GM18870 (cell line): ENCODE measurements around the gene FNIP1.
"Not testable (repeated sequence)": the region's sequence is repeated elsewhere in the genome, so short reads cannot be mapped to it uniquely, and the experiment has no call there.

Source experiments
- ATAC-seq: cut with Tn5 transposase; IDR thresholded peaks from one replicate; pipeline ENCODE4 v1.9.1; 2021; ENCODE audit warnings: moderate library complexity; ENCODE audit not compliant: unreplicated experiment

The FNIP1 gene

DNA sequence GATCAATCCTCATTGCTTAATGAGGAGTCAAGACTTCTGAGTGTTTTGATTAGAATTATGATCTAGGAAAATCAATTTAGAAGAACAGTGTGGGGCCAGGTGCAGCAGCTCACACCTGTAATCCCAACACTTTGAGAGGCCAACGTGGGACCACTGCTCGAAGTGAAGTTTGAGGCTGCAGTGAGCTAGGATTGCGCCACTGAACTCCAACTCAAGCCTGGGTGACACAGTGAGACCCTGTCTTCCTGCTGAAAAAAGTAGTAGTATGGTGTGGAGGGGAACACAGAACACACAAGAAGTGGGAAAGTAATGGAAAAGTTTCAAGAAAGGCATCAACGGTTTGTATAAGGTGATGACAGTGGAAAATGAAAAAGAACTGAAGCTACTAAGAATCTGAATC, 9.1 kb downstream of the FNIP1 start:
- ATAC-seq, result no peak

DNA sequence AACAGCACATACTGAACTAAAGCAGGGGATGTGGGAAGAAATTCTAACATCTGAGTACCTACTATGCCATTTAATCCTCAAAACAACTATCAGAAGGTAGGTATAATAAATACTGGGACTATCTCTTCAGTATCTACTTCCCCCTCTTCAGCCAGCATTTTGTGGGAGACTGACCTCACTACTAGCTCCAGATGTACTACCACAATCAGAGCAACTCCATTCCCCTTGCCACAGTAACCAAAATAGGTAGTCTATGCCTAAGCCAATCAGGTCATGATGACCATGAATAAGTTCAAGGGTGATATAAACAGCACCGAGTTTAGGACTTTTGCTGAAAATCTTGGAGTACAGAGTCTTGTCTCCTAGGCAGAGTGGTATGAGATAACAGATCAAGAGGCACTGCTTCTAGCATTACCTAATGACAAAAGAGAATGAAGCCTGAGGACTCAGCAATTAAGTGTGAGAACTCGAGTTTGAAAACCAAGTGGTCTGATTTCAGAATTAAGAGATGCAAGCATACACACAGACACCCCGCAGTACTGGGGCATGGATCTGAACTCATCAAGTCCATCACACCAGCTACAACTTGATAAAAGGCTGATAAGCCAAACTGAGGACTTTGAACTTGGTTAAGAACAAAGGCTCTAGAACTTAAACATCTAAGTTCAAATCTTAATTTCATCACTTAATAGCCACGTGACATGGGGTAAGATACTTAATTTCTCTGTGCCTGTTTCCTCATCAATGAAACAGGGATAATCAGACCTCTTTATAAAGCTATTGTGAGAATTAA, 9.7 kb downstream of the FNIP1 start:
- no peak for ATAC-seq

DNA sequence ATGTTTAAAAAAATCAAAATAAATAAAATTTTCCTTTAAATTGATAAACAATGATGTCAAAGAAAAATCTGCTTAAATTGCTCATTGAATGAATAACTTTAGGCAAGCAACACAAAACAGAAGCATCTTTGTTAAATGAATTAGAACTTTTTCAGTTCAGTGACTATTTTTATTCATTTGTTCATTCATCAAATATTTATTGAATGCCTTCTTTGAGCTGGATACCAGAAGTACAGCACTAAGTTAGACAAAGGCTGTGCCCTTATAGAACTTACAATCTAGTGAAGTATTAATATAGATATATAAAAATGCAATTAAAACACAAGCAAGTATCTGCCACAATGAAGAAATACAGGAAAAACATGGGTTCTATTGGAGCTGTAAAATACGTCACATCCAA, 10.8 kb downstream of the FNIP1 start:
- no peak for ATAC-seq

DNA sequence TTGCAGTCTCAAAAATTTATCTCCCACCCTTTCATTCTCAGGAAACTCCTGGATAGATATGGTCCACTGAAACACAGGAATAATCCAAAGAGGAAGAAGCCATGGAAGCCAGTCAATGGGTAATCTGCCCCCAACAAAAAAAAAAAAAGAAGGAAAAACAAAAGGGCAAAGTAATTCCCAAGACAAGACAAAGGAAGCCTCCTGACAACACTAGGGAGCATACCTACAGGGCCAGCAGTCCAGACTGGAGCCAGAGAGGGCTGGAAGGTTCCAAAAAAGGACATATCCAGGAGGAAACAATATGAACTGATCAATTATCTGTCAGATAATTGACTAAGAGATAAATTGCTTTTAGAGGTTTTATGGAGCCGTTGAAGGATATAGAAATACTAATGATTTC, 12.9 kb downstream of the FNIP1 start:
- no peak for ATAC-seq

DNA sequence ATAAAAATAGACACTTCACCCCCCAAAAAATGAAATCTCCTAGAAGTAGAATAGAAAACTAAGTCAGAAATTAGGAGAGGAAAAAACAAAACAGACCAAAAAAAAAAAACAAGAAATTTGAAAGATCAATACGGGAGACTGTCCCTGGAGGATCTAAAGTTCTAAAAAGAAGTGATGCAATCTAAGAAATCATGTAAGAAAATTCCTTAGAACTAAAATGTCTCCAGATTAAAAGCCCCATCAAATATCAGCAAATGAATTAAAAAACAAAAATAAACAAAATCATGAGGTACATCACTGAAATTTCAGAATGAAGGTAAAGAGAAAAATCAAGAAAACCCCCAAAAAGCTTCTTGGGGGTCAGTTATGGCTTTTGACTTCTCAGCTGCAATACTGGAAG, 13.5 kb downstream of the FNIP1 start:
- ATAC-seq, result no peak

DNA sequence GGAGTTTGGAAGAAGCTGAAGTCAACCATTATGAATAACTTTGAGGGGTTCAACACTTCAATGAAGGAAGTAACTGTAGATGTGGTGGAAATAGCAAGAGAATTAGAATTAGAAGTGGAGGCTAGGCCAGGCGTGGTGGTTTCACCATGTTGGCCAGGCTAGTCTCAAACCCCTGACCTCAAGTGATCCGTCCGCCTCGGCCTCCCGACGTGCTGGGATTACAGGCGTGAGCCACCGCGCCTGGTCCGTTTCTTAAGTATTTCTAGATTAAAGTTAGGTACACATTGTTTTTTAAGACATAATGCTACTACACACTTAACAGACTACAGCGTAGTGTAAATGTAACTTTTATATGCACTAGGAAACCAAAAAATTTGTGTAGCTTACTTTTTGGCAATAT, 14.1 kb downstream of the FNIP1 start:
- no peak for ATAC-seq

DNA sequence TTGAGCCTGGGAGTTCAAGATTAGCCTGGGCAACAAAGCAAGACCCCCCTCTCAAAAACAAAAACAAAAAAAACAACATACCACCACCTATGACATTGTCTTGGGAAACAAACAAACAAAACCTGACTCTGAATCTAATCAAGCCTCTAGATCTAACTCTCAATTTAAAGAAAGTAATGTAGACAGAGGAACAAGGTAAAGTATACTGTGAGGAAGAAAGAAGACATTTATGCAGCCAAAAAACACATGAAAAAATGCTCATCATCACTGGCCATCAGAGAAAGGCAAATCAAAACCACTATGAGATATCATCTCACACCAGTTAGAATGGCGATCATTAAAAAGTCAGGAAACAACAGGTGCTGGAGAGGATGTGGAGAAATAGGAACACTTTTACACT, 18.7 kb downstream of the FNIP1 start:
- not testable (repeated sequence) for ATAC-seq

DNA sequence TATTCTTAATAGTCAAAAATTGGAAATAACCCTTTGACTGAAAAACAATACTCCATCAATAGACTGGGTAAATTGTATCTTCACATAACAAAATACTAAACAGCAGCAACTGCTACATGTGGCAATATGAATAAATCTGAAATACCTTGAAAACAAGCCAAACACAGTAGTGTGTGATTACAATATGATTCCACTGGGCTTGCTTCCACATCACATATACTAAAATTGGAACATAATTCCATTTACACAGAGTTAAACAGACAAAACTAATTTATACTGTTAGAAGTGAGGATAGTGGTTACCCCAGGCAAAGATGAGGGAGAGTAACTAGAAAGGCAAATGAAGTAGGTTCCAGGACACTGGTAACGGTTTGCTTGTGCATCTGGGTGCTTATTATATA, 20.4 kb downstream of the FNIP1 start:
- ATAC-seq, result no peak

DNA sequence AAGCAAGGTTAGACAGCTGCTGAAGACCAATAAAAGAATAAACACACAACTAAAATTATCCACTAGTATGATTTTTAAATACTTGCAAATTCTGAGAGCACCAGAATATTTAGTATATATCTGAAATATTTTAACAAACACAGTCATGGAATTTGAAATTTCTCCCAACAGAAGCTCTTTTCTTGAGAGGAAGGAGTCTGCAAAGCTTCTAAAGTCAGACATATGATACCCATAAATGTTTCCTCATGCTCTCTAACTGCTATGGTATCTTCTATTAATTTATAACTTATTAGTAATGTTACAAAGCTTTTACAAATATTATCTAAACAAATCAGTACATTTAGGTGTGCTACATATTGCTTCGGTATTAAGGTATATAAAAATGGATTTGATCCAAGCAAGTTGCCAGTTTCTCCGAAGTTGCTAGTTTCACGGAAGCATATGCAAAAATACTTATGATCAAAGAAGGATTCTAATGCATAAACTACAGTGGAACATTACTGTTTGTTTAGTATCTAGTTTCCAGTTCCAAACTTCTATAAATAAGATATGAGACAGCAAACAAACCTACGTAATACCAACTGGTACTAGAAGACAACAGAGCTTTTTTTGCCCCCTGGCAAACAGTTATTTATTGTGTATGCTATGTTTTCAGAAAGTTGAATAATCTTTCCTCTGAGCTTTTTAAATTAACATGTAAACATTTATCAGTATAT, 22.0 kb downstream of the FNIP1 start:
- no peak for ATAC-seq

DNA sequence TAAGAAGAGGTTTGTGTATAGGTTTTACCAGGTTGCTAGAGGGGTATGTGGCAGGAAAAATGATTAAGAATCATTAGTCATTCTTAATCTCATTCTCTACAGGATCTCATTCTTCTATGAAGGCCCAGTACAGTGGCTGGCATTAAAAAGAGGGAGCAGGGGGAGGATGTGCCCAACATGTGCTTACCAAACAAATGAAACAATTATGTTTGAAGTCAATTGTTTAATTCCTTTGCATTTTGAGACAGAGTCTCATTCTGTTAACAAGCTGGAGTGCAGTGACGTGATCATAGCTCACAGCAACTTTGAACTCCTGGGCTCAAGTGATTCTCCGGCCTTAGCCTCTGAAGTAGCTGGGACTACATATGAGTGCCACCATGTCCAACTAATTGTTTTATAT, 23.0 kb downstream of the FNIP1 start:
- ATAC-seq, result no peak

DNA sequence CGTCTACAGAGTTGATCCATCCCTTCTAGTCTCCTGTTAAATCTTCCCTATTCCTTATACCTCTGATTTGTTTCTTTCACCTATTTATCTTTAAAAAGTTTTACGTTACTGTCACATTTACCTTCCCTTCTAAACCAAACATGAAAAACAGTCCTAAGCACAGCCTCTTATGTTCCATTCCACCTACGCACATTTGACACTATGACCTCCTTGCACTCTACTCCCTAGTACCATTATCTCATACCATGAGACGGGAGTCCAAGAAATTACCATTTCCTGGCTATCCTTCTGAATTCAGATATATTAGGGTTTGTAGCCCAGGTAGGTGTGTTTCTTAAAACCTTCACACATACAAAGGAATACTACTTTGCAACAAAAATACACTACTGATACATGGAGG, 25.1 kb downstream of the FNIP1 start:
- no peak for ATAC-seq

DNA sequence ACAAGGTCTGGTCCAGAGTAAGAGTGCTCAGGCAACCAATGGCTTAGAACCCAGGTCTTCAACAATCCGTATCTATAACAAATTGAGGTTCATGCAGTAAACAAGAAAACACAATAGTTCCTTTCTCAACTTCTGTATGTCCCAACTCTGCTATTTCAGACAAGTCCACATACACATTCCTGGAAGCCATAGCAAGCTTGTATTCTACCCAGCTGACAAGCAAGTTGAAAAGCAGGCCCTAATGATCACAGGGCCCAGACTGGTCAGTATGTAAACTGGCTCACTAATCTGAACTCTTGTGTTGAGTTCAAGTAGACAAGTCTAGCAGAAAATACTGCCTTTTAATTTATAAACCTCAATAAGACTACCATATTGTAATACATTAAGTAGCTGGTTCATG, 26.9 kb downstream of the FNIP1 start:
- ATAC-seq, result no peak

DNA sequence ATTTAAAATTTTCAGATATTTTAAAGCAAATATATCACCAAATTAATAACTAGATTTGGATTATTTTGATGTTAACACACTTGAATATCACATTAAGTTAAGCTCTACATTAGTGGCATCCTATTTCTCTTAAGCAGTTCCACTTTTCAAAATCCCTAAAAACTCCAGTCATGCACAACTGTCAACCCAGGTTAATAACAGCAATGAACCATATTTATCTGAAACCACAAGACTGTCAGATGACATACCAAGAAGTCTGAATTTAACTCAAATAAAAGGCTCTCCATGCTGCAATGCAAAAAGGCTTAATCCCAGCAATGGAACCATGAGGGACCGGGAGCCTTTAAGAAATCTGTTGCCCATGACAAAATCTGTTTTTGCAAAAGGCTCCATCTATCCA, 27.5 kb downstream of the FNIP1 start:
- no peak for ATAC-seq

DNA sequence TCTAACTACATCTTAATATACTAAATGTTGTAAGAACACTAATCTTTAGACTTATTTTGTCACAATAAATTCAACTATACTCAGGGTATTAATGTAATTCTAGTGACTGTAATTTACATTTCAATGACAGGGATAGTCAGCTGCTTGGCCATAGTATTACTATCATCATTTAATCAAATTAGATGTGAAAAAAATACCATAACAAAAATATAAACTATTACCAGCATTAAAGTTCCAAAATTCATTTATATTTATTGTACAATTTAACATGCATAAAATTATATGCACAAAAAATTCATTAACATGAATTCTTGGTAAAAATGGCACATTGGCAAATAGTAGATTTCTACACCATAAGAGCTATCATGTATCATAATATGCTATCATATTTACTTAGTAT, 28.9 kb downstream of the FNIP1 start:
- ATAC-seq, result no peak

DNA sequence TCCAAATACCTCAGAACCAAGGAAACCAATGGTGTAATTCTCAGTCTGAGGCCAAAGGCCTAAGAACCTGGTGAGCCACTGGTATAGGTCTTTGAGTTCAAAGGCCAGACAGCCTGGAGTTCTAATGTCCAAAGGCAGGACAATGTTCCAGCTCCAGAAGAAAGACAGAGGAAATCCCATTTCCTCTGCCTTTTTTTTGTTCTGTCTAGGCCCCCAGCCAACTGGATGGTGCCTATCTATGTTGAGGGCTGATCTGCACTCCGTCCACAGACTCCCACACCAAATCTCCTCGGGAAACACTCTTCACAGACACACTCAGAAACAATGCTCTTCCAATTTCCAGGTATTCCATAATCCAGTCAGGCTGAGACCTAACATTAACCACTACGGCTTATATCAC, 30.1 kb downstream of the FNIP1 start:
- ATAC-seq, result no peak

DNA sequence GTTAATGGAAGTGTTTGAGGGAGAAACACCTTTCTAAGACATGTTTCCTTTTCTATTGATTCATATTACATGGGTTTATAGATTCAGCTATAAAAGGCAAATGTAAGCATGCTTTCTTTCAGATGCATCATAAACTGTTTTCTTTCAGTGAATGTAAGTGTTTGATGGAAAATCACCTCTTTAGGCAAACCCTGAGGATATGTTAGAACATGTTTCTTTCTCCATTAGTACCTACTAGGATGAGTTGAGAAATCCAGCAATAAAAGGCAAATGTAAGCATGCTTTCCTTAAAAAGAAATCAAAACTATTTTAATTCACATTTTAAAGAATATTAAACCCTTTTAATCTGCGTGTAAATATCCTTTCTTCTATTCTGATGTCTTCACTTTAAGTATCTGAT, 31.6 kb downstream of the FNIP1 start:
- ATAC-seq, result no peak

DNA sequence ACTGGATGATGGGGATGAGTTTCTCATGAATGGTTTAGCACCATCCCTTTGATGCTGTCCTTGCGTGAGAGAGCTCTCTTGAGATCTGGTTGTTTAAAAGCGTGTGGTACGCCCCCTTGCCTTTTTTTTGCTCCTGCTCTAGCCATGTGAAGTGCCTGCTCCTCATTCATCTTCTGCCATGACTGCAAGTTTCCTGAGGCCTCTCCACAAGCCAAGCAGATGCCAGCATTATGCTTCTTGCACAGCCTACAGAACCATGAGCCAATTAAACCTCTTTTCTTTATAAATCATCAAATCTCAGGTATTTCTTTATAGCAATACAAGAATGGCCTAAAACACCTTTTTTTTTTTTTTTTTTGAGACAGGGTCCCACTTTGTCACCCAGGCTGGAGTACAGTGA, 32.8 kb downstream of the FNIP1 start:
- ATAC-seq, result no peak

DNA sequence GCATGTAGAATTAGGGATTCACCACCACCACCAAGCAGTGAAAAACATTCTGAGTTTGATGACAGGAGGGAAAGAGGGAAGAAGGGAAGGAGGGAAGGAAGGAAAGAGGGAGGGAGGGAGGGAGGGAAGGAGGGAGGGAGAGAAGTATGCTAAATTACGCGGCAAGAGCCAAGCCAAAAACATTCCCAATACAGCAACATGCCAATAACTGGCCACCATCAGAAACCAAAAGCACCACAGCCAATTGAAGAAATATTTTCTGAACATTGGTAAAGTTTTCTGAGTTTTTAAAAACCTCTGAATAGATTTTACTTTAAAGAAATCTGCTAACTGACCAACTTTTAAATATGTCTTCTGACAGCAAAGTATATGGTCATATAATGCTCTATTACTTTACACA, 36.0 kb downstream of the FNIP1 start:
- ATAC-seq, result no peak

DNA sequence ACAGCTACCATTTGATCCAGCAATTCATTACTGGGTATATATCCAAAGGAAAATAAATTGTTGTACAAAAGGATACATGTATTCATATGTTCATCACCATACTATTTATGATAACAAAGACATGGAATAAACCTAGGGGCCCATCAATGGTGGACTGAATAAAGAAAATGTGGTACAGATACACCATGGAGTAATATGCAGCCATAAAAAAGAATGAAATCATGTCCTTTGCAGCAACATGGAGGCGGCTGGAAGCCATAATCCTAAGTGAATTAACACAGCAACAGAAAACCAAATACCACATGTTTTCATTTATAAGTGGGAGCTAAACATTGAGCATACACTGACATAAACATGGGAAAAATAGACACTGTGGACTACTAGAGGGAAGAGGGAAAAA, 37.1 kb downstream of the FNIP1 start:
- ATAC-seq, result no peak

DNA sequence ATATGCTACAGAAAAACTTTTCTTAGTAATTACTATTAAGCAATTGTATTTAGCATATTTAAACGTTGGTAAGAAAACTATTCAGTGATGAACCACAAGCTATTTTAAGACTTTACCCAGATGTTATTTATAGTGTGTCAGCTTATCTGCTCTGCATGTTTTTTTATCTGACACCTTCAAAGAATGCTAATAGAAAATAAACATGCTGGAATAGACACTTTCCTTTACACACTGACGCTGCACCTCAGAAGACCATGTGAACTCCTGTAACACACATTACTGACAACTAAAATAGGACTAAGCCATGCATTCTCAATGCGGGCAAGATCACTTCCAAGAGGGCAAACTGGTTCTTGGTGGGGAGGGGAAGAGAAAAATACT, 38.3 kb downstream of the FNIP1 start:
- no peak for ATAC-seq

DNA sequence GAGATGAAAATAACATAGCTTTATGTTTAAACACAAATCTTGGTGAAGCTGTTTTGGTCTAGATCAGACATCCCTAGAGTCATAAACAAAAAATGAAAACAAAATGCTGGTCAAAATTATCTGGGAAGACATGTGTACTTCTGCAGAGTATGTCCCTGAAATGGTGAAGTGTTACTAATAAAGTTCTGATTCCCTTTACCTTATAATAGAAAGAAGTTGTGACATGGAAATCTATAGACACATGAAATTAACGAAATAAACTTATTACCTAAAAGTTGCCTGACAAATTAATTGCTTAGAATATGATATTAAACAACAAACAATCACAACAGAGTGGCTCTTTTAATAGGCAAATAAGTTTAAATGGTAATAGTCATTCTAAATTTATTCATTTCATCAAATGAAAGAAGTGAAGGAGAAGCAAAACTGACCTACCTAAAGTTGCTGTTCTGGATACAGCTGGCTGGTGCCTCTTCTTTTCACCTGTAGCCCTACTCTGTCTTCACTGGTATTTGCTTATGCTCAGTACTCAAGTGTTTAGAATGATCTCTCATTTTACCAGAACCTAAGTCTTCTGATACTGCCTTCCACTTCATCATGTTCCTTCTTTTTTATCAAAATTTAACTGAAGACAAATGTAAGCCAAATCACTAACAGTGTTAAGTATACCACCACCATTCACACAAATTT, 38.8 kb downstream of the FNIP1 start:
- no peak for ATAC-seq

DNA sequence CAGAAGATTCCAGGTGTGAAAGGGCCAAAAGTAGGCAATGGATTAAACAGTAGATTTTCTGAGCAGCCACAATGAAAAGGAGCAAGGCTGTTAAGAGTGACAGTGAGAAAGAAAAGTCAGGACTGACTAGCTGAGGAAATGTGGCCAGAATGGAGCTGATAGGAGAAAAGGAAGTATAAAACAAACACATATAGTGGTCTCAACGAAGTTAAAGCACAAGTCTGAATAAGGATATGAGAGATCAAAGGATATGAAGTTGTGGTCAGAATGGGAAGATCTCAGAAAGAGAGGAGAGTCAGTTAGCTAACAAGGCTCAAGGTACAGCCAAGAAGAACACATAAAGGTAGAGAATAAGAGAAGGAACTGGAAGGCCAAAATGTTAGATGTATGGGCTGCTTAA, 39.9 kb downstream of the FNIP1 start:
- ATAC-seq, result no peak
